Measurements from ENCODE around the gene PLCH1. TPM values are rescaled to one million over a fixed set of nuclear protein-coding genes. Genes with fewer than 3 reads are reported as not detected.

Gene PLCH1
- total RNA-seq, 1 experiment from 2014 or later, result 4.1 TPM

DNA sequence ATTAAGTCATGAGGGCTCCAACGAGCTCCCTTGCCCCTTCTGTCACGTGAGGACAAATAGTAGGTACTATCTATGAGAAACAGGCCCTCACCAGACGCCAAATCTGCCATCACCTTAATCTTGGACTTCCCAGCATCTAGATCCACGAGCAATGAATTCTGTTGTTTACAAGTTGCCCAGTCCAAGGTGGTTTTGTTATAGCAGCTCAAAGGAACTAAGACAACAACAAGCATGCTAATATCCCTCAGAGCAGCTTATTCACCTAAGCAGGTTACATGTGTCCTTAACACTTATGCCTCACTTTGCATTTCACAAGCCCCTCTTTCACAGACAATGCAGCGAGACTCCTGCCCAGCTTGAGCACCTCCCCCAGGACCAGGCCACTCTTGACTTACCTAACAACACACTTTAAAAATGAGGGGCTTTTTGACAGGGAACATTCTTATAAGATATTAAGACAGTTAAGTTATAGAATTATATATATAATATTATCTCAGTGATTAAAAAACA lies 219.5 kb downstream of the PLCH1 start:
- no TSS peak for BruUV-seq (replicated peaks)
- TF ChIP-seq EZH2 (IDR thresholded peaks at IDR 0.05; ENCODE audit: low read length, unreplicated experiment) (no peak), EZH2phosphoT487 (IDR thresholded peaks at IDR 0.05; ENCODE audit: borderline replicate concordance, low read length) (no peak)
- TF ChIP-seq, protein P1, sequence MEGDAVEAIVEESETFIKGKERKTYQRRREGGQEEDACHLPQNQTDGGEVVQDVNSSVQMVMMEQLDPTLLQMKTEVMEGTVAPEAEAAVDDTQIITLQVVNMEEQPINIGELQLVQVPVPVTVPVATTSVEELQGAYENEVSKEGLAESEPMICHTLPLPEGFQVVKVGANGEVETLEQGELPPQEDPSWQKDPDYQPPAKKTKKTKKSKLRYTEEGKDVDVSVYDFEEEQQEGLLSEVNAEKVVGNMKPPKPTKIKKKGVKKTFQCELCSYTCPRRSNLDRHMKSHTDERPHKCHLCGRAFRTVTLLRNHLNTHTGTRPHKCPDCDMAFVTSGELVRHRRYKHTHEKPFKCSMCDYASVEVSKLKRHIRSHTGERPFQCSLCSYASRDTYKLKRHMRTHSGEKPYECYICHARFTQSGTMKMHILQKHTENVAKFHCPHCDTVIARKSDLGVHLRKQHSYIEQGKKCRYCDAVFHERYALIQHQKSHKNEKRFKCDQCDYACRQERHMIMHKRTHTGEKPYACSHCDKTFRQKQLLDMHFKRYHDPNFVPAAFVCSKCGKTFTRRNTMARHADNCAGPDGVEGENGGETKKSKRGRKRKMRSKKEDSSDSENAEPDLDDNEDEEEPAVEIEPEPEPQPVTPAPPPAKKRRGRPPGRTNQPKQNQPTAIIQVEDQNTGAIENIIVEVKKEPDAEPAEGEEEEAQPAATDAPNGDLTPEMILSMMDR (conservative IDR thresholded peaks at IDR 0.05; ENCODE audit: low read depth, low read length), result no peak
- POLR2A ChIA-PET (ENCODE audit: unreplicated experiment), result no interaction called here
- no peaks in the 10 kb centered on the region for H3K4me1 ChIP-seq (ENCODE audit: insufficient read depth, low read length)
- no peaks in the 10 kb centered on the region for H4K20me1 ChIP-seq (ENCODE audit: low read length)
- no peak overlapping the region for H3K27ac ChIP-seq (ENCODE audit: low read length)
- no peak overlapping the region for H3K4me2 ChIP-seq (ENCODE audit: low read length)
- DNase-seq (no peak), ATAC-seq (no peak)
- intact Hi-C loops (cut with micrococcal nuclease), result no loop called here
- no peaks in the 10 kb centered on the region for H3K9me2 ChIP-seq (replicated peaks; ENCODE audit: low read length)
- no peaks in the 10 kb centered on the region for H3K27me3 ChIP-seq (ENCODE audit: low read length)
- H2AFZ ChIP-seq (ENCODE audit: low read length), result no peak overlapping the region
- CTCF ChIA-PET, result no interaction called here
- no peaks in the 10 kb centered on the region for H3K79me2 ChIP-seq (ENCODE audit: low read length)
- H3K36me3 ChIP-seq (ENCODE audit: low read depth, low read length), result no peaks in the 10 kb centered on the region
- no peak overlapping the region for H3K4me3 ChIP-seq (ENCODE audit: low read length)
- H3K9me3 ChIP-seq (ENCODE audit: low read length), result no peaks in the 10 kb centered on the region
- no peaks in the 10 kb centered on the region for H3F3A ChIP-seq (ENCODE audit: low read length, unreplicated experiment)
- H3K9ac ChIP-seq (ENCODE audit: low read length), result no peak overlapping the region

DNA sequence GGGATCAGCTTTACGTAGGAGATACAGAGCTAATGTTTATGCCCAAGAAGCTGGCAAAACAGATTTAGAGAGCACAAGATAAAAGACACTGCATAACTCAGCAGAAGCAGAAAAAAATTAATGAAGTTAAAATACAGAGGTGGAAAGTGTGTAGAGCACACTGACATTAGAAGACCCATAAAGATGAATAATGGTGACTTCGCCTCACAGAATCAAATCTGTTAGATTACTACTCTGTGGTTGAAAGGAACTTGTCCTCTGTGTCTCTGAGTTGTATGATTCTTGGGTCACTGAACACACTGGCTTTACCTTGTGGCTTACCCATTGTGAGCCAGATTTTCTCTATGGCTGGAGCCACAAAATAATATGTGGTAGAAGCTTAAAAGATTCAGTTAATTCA lies 224.4 kb downstream of the PLCH1 start:
- Histone ChIP-seq H3K27ac (ENCODE audit: low read length) (no peak overlapping the region), H3K9me2 (replicated peaks; ENCODE audit: low read length) (no peaks in the 10 kb centered on the region), H3K9ac (ENCODE audit: low read length) (no peak overlapping the region), H3F3A (ENCODE audit: low read length, unreplicated experiment) (no peaks in the 10 kb centered on the region), H3K79me2 (ENCODE audit: low read length) (no peaks in the 10 kb centered on the region), H3K4me3 (ENCODE audit: low read length) (no peak overlapping the region), H3K27me3 (ENCODE audit: low read length) (no peaks in the 10 kb centered on the region), H3K9me3 (ENCODE audit: low read length) (no peaks in the 10 kb centered on the region), H3K4me2 (ENCODE audit: low read length) (no peak overlapping the region), H3K36me3 (ENCODE audit: low read depth, low read length) (no peaks in the 10 kb centered on the region), H4K20me1 (ENCODE audit: low read length) (no peaks in the 10 kb centered on the region), H2AFZ (ENCODE audit: low read length) (no peak overlapping the region), H3K4me1 (ENCODE audit: insufficient read depth, low read length) (no peaks in the 10 kb centered on the region)
- intact Hi-C loops (cut with micrococcal nuclease), result no loop called here
- ChIA-PET POLR2A (ENCODE audit: unreplicated experiment) (no interaction called here), CTCF (no interaction called here)
- no peak for ATAC-seq
- no peak for DNase-seq
- no TSS peak for BruUV-seq (replicated peaks)
- no peak for TF ChIP-seq EZH2phosphoT487 (IDR thresholded peaks at IDR 0.05; ENCODE audit: borderline replicate concordance, low read length)
- TF ChIP-seq, protein P1 (conservative IDR thresholded peaks at IDR 0.05; ENCODE audit: low read depth, low read length), result no peak
- TF ChIP-seq EZH2 (IDR thresholded peaks at IDR 0.05; ENCODE audit: low read length, unreplicated experiment), result no peak

DNA sequence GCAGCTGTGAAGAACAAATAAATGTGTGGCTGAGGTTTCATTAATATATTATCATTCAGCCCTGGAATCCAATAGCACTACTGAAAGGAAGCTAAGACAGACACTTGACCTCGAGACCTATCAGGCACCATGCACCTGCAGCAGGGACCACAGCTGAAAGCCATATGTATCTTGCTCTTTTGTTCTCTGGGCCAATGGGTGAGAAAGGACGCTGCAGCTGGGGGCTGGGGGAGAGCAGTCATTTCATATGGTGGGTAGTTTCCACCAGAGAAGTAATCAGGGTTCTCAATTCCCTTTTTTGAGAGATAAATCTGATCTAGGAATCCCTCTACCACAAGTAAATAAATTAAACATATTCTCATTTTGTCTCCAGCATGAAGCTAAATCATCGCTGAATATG lies 225.8 kb downstream of the PLCH1 start:
- BruUV-seq (replicated peaks), result no TSS peak
- H2AFZ ChIP-seq (ENCODE audit: low read length), result no peak overlapping the region

More for the DNA sequence above, 225.8 kb downstream of the PLCH1 start:
- no peak for TF ChIP-seq EZH2phosphoT487 (IDR thresholded peaks at IDR 0.05; ENCODE audit: borderline replicate concordance, low read length)
- no peak for TF ChIP-seq EZH2 (IDR thresholded peaks at IDR 0.05; ENCODE audit: low read length, unreplicated experiment)
- TF ChIP-seq, protein P1 (conservative IDR thresholded peaks at IDR 0.05; ENCODE audit: low read depth, low read length), result no peak
- intact Hi-C loops (cut with micrococcal nuclease), result no loop called here
- no peaks in the 10 kb centered on the region for H3K9me3 ChIP-seq (ENCODE audit: low read length)
- H3K27ac ChIP-seq (ENCODE audit: low read length), result no peak overlapping the region
- no peaks in the 10 kb centered on the region for H3K79me2 ChIP-seq (ENCODE audit: low read length)
- H4K20me1 ChIP-seq (ENCODE audit: low read length), result no peaks in the 10 kb centered on the region
- H3K4me3 ChIP-seq (ENCODE audit: low read length), result no peak overlapping the region
- ATAC-seq, result no peak
- H3F3A ChIP-seq (ENCODE audit: low read length, unreplicated experiment), result no peaks in the 10 kb centered on the region
- H3K9me2 ChIP-seq (replicated peaks; ENCODE audit: low read length), result no peaks in the 10 kb centered on the region
- no peak overlapping the region for H3K9ac ChIP-seq (ENCODE audit: low read length)
- no peak for DNase-seq
- POLR2A ChIA-PET (ENCODE audit: unreplicated experiment), result no interaction called here
- no peaks in the 10 kb centered on the region for H3K27me3 ChIP-seq (ENCODE audit: low read length)
- no peak overlapping the region for H3K4me2 ChIP-seq (ENCODE audit: low read length)
- CTCF ChIA-PET, result no interaction called here
- no peaks in the 10 kb centered on the region for H3K4me1 ChIP-seq (ENCODE audit: insufficient read depth, low read length)
- no peaks in the 10 kb centered on the region for H3K36me3 ChIP-seq (ENCODE audit: low read depth, low read length)
